Measurements from ENCODE around the gene CEP112.

Gene CEP112

DNA sequence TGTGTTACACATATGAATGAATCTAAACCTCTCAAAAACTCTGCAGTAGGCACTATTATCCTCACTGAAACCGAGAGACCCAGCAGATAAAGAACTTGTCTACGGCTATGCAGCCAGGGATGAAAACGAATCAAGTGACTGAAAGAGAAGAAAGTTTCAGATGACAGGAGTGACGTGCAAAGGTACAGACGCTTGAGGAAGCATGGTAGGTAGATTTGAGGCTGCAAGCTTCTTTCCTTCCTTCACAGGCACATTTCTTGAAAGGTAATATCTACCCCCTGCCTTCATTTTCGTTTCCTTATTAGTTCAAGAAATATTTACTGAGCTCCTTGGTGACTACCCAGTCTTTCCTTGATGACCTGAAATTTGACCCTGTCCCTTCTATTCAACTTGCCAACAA is 418.9 kb downstream of the CEP112 start:
- no peaks in the 10 kb centered on the region for H3K79me2 ChIP-seq (ENCODE audit: insufficient read depth, low read length)
- no peak overlapping the region for H3K9ac ChIP-seq (ENCODE audit: low read length)
- H3K4me3 ChIP-seq (ENCODE audit: insufficient read depth, low read length, poor library complexity, severe bottlenecking), result no peak overlapping the region
- TF ChIP-seq, protein P1, sequence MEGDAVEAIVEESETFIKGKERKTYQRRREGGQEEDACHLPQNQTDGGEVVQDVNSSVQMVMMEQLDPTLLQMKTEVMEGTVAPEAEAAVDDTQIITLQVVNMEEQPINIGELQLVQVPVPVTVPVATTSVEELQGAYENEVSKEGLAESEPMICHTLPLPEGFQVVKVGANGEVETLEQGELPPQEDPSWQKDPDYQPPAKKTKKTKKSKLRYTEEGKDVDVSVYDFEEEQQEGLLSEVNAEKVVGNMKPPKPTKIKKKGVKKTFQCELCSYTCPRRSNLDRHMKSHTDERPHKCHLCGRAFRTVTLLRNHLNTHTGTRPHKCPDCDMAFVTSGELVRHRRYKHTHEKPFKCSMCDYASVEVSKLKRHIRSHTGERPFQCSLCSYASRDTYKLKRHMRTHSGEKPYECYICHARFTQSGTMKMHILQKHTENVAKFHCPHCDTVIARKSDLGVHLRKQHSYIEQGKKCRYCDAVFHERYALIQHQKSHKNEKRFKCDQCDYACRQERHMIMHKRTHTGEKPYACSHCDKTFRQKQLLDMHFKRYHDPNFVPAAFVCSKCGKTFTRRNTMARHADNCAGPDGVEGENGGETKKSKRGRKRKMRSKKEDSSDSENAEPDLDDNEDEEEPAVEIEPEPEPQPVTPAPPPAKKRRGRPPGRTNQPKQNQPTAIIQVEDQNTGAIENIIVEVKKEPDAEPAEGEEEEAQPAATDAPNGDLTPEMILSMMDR (IDR thresholded peaks at IDR 0.05; ENCODE audit: insufficient read depth, low read length, poor library complexity, severe bottlenecking), result no peak
- TF ChIP-seq EZH2phosphoT487 (conservative IDR thresholded peaks at IDR 0.05; ENCODE audit: low read length), result no peak
- no peaks in the 10 kb centered on the region for H3K9me3 ChIP-seq (ENCODE audit: insufficient read depth, low read length)
- no peaks in the 10 kb centered on the region for H3K36me3 ChIP-seq (ENCODE audit: low read length)
- no peaks in the 10 kb centered on the region for H4K20me1 ChIP-seq (ENCODE audit: low read depth, low read length)
- H3K27me3 ChIP-seq (ENCODE audit: low read length), result no peaks in the 10 kb centered on the region
- no peak overlapping the region for H3K4me2 ChIP-seq (ENCODE audit: low read depth, low read length, poor library complexity, severe bottlenecking)
- no peak overlapping the region for H2AFZ ChIP-seq (ENCODE audit: low read depth, low read length, severe bottlenecking)
- no peak overlapping the region for H3K27ac ChIP-seq (ENCODE audit: low read depth, low read length)
- no peaks in the 10 kb centered on the region for H3K9me2 ChIP-seq (replicated peaks; ENCODE audit: insufficient read depth, low read length)
- no peaks in the 10 kb centered on the region for H3F3A ChIP-seq (ENCODE audit: insufficient read depth)

GRCh38 chr17:65771704-65772103 is 420.2 kb downstream of the CEP112 start:
- H4K20me1 ChIP-seq (ENCODE audit: low read depth, low read length), result no peaks in the 10 kb centered on the region
- no peak overlapping the region for H3K27ac ChIP-seq (ENCODE audit: low read depth, low read length)
- no peaks in the 10 kb centered on the region for H3K79me2 ChIP-seq (ENCODE audit: insufficient read depth, low read length)
- H3K4me2 ChIP-seq (ENCODE audit: low read depth, low read length, poor library complexity, severe bottlenecking), result no peak overlapping the region
- no peaks in the 10 kb centered on the region for H3K27me3 ChIP-seq (ENCODE audit: low read length)
- H3K4me3 ChIP-seq (ENCODE audit: insufficient read depth, low read length, poor library complexity, severe bottlenecking), result no peak overlapping the region
- H3F3A ChIP-seq (ENCODE audit: insufficient read depth), result no peaks in the 10 kb centered on the region
- no peak overlapping the region for H3K9ac ChIP-seq (ENCODE audit: low read length)
- H3K9me3 ChIP-seq (ENCODE audit: insufficient read depth, low read length), result no peaks in the 10 kb centered on the region
- no peaks in the 10 kb centered on the region for H3K36me3 ChIP-seq (ENCODE audit: low read length)
- TF ChIP-seq, protein P1 (IDR thresholded peaks at IDR 0.05; ENCODE audit: insufficient read depth, low read length, poor library complexity, severe bottlenecking), result no peak
- no peak for TF ChIP-seq EZH2phosphoT487 (conservative IDR thresholded peaks at IDR 0.05; ENCODE audit: low read length)
- H3K9me2 ChIP-seq (replicated peaks; ENCODE audit: insufficient read depth, low read length), result no peaks in the 10 kb centered on the region
- H2AFZ ChIP-seq (ENCODE audit: low read depth, low read length, severe bottlenecking), result no peak overlapping the region

- H4K20me1 ChIP-seq (ENCODE audit: low read depth, low read length), result no peaks in the 10 kb centered on the region
- no peaks in the 10 kb centered on the region for H3K79me2 ChIP-seq (ENCODE audit: insufficient read depth, low read length)
- no peak for TF ChIP-seq EZH2phosphoT487 (conservative IDR thresholded peaks at IDR 0.05; ENCODE audit: low read length)
- TF ChIP-seq, protein P1 (IDR thresholded peaks at IDR 0.05; ENCODE audit: insufficient read depth, low read length, poor library complexity, severe bottlenecking), result no peak
- no peaks in the 10 kb centered on the region for H3K27me3 ChIP-seq (ENCODE audit: low read length)
- no peaks in the 10 kb centered on the region for H3F3A ChIP-seq (ENCODE audit: insufficient read depth)
- no peak overlapping the region for H2AFZ ChIP-seq (ENCODE audit: low read depth, low read length, severe bottlenecking)
- H3K36me3 ChIP-seq (ENCODE audit: low read length), result no peaks in the 10 kb centered on the region
- no peak overlapping the region for H3K4me2 ChIP-seq (ENCODE audit: low read depth, low read length, poor library complexity, severe bottlenecking)
- H3K27ac ChIP-seq (ENCODE audit: low read depth, low read length), result no peak overlapping the region
- H3K9ac ChIP-seq (ENCODE audit: low read length), result no peak overlapping the region
- no peaks in the 10 kb centered on the region for H3K9me3 ChIP-seq (ENCODE audit: insufficient read depth, low read length)
- no peaks in the 10 kb centered on the region for H3K9me2 ChIP-seq (replicated peaks; ENCODE audit: insufficient read depth, low read length)
- H3K4me3 ChIP-seq (ENCODE audit: insufficient read depth, low read length, poor library complexity, severe bottlenecking), result no peak overlapping the region
These were observed 428.1 kb downstream of the CEP112 start for GRCh38 chr17:65763786-65764185.

Data from SU-DHL-6 (cell line).